HepG2 (cell line): ENCODE data around the gene HS2ST1. TPM values are rescaled to one million over a fixed set of nuclear protein-coding genes. Genes with fewer than 3 reads are reported as not detected.

Experiments used
- ATAC-seq: fragments of 200-7000 bp; cut with Tn5 transposase; 3 replicates; pipeline ENCODE4 v1.9.1; 2020; ENCODE audit warnings: mild to moderate bottlenecking, moderate library complexity
- BruUV-seq: library from RNA; stranded (reverse); fragments of 400-500 nt; replicated peaks from 2 replicates; lab custom pipeline; 2021; lab: Mats Ljungman, UMichigan
- CTCF ChIA-PET: fragments of 300-600 bp; formaldehyde crosslinking; extraction: SDS; loops from one replicate; lab custom pipeline; 2021; ENCODE audit warnings: low total read pairs, inconsistent platforms, low intra/inter-chr PET ratio; lab: Yijun Ruan, JAX
- POLR2A ChIA-PET: fragments of 350-600 bp; sonication (Branson Sonifier 250); formaldehyde crosslinking; loops from one replicate; lab custom pipeline; 2020; ENCODE audit warnings: antibody characterized with exemption, inconsistent platforms; lab: Yijun Ruan, JAX
- DNase-seq: peaks from one replicate; pipeline ENCODE4 v3.0.0-alpha.2; 2015; ENCODE audit warnings: low spot score
- FAIRE-seq: peaks from 3 replicates; lab custom pipeline; 2011; peaks lifted over from hg19 to GRCh38; lab: Jason Lieb, UNC
- H2AFZ ChIP-seq: one replicate; pipeline ENCODE4 v1.6.1; 2011; ENCODE audit warnings: low read length, inconsistent platforms
- H3K27ac ChIP-seq: fragments of 300-600 bp; 3 replicates; pipeline ENCODE4 v1.8.0; 2011; ENCODE audit warnings: mixed run types, mild to moderate bottlenecking, mixed read lengths, low read length, inconsistent platforms; ENCODE audit not compliant: insufficient read depth; ENCODE audit errors: extremely low read length
- H3K27me3 ChIP-seq, 2 experiments: fragments of 200-600 bp in 1 of 2; 2 replicates in 1 of 2; 3 replicates in 1 of 2; pipeline versions ENCODE4 v1.6.0 to v1.8.0; 2011; ENCODE audit warnings: low read length in 2 of 2, mild to moderate bottlenecking in 2 of 2, moderate library complexity in 2 of 2, inconsistent platforms in 1 of 2; ENCODE audit not compliant: insufficient read depth in 2 of 2, control insufficient read depth in 1 of 2
- H3K36me3 ChIP-seq, 2 experiments: fragments of 200-600 bp in 1 of 2; replicated peaks in 1 of 2; 2 replicates in 1 of 2; 3 replicates in 1 of 2; pipeline versions ENCODE4 v1.5.1 to v1.8.0; 2011; ENCODE audit warnings: low read length in 2 of 2, inconsistent platforms in 1 of 2; ENCODE audit not compliant: insufficient read depth in 2 of 2, control insufficient read depth in 1 of 2
- H3K4me1 ChIP-seq: 2 replicates; pipeline ENCODE4 v1.5.1; 2012; ENCODE audit warnings: low read length, inconsistent platforms; ENCODE audit not compliant: insufficient read depth
- H3K4me2 ChIP-seq: 2 replicates; pipeline ENCODE4 v1.6.0; 2011; ENCODE audit warnings: low read depth, low read length, inconsistent platforms
- H3K4me3 ChIP-seq, 3 experiments: fragments of 200-600 bp in 1 of 3; sonication (generic), shearing (Covaris generic) in 1 of 3; replicated peaks in 1 of 3; 2 replicates each; pipeline ENCODE4 v1.5.1; 2011 to 2016; ENCODE audit warnings: low read length in 3 of 3, inconsistent platforms in 2 of 3, low read depth in 2 of 3, mild to moderate bottlenecking in 2 of 3, control low read depth in 1 of 3, mixed read lengths in 1 of 3; ENCODE audit not compliant: insufficient read depth in 1 of 3
- H3K79me2 ChIP-seq: one replicate; pipeline ENCODE4 v1.6.1; 2011; ENCODE audit warnings: low read length, inconsistent platforms; ENCODE audit not compliant: insufficient read depth
- H3K9ac ChIP-seq: 2 replicates; pipeline ENCODE4 v1.6.0; 2011; ENCODE audit warnings: mild to moderate bottlenecking, low read depth, low read length, inconsistent platforms; ENCODE audit not compliant: insufficient read depth
- H3K9me3 ChIP-seq: 2 replicates; pipeline ENCODE4 v1.5.1; 2012; ENCODE audit warnings: mild to moderate bottlenecking, low read length
- H4K20me1 ChIP-seq: 2 replicates; pipeline ENCODE4 v1.6.0; 2011; ENCODE audit warnings: inconsistent platforms, mild to moderate bottlenecking, low read length, moderate library complexity; ENCODE audit not compliant: insufficient read depth
- ARID5B ChIP-seq: IDR thresholded peaks from 2 replicates; pipeline ENCODE4 v1.4.0; 2020; ENCODE audit warnings: mild to moderate bottlenecking, missing genetic modification reagents
- DPF2 ChIP-seq: sonication (generic); formaldehyde crosslinking; IDR thresholded peaks from 2 replicates; pipeline ENCODE4 v1.4.0; 2020; ENCODE audit warnings: mild to moderate bottlenecking, low read depth, missing genetic modification reagents, borderline replicate concordance
- IRX3 ChIP-seq: sonication (generic); formaldehyde crosslinking; IDR thresholded peaks from 2 replicates; pipeline ENCODE4 v1.8.1; 2023; ENCODE audit warnings: mild to moderate bottlenecking, low read depth, missing genetic modification reagents, borderline replicate concordance
- MAX ChIP-seq: IDR thresholded peaks from 2 replicates; pipeline ENCODE4 v1.6.1; 2012; ENCODE audit warnings: inconsistent platforms
- MXD1 ChIP-seq: sonication (generic); formaldehyde crosslinking; IDR thresholded peaks from 2 replicates; pipeline ENCODE4 v1.4.0; 2020; ENCODE audit warnings: mild to moderate bottlenecking, missing genetic modification reagents
- PHF5A ChIP-seq: IDR thresholded peaks from one replicate; pipeline ENCODE4 v1.6.1; 2018; ENCODE audit warnings: low read depth, missing genetic modification reagents; ENCODE audit not compliant: unreplicated experiment
- XRCC5 ChIP-seq: fragments of 200-400 bp; formaldehyde crosslinking; optimal IDR thresholded peaks from 2 replicates; pipeline ENCODE3; 2017; ENCODE audit warnings: mild to moderate bottlenecking, low read length
- WGBS: methylation state at CpG from one replicate; pipeline ENCODE4 v1.1.6; 2017; ENCODE audit warnings: low lambda C conversion rate; 5-methylcytosine and 5-hydroxymethylcytosine counted together
- in situ Hi-C: cut with HindIII; loops from 2 replicates; pipeline ENCODE4 v1.10.0; 2017; ENCODE audit warnings: low pct_unique_long_range_greater_than_20kb; ENCODE audit not compliant: extremely low pct_ligation_motif_present
- intact Hi-C: fragments of 100-400 bp; cut with micrococcal nuclease; formaldehyde crosslinking; loops from one replicate; pipeline ENCODE4 v1.10.0; 2022; ENCODE audit not compliant: unreplicated experiment
- polyA plus RNA-seq, 8 experiments: library from polyadenylated mRNA; depleted of rRNA in 3 of 8; stranded (reverse) in 7 of 8; unstranded in 1 of 8; fragments of >200 nt; fragmentation: Illumina TruSeq in 4 of 8; extraction: Trizol in 4 of 8; gene quantifications; 2 replicates each; pipeline versions ENCODE4 v1.2.1 to v1.2.3, GENCODE V29; 2011 to 2016; ENCODE audit warnings: low read depth in 4 of 8, missing spikeins in 1 of 8, mixed read lengths in 1 of 8; ENCODE audit not compliant: insufficient read depth in 1 of 8
- total RNA-seq, 5 experiments: library from RNA; depleted of rRNA; stranded (reverse); fragments of >200 nt; fragmentation: Illumina TruSeq; extraction: Trizol; gene quantifications; 2 replicates each; pipeline ENCODE4 v1.2.3, GENCODE V29; 2016; ENCODE audit warnings: low read depth in 1 of 5

Gene HS2ST1
- total and polyA plus RNA-seq, 2 of the 13 experiments (the other 11 are each of a cell fraction or from before 2014, with no cell fraction given): 22.1 to 58.7 TPM

- intact Hi-C loops: no loop called here
- no peak for ATAC-seq
- WGBS: 32% methylated on average over 2 of the region's 2 CpGs
- Histone ChIP-seq H3K36me3 (no peaks in the 10 kb centered on the region), H3K9ac (no peak overlapping the region), H3K9me3 (no peaks in the 10 kb centered on the region), H3K27me3 (peaks cover 0 to 4% of the 10 kb centered on the region in 2 experiments; a peak in 2 of 5 replicates), H2AFZ (no peak overlapping the region), H3K4me1 (no peaks in the 10 kb centered on the region), H3K79me2 (no peaks in the 10 kb centered on the region), H3K27ac (no peak overlapping the region), H4K20me1 (no peaks in the 10 kb centered on the region), H3K4me2 (no peak overlapping the region), H3K4me3 (no peak overlapping the region)
- in situ Hi-C loops: no loop called here
- ChIA-PET POLR2A (no interaction called here), CTCF (no interaction called here)
- no peak for FAIRE-seq
- no peak for DNase-seq
- no TSS peak for BruUV-seq
- TF ChIP-seq ARID5B (CRISPR knock-in tag): no peak
- TF ChIP-seq PHF5A: no peak
- TF ChIP-seq XRCC5: no peak
- TF ChIP-seq IRX3 (CRISPR knock-in tag): no peak
- no peak for TF ChIP-seq DPF2
- TF ChIP-seq MAX: no peak
- no peak for TF ChIP-seq MXD1 (CRISPR knock-in tag)
Measured at GRCh38 chr1:87144981-87145380, 230.5 kb downstream of the HS2ST1 start.
